Calu3 (cell line): ENCODE measurements around the gene F7. TPM values are rescaled to one million over a fixed set of nuclear protein-coding genes. Genes with fewer than 3 reads are reported as not detected.

Experiments used
- BruUV-seq: library from RNA; stranded (reverse); fragments of 400-500 nt; replicated peaks from 2 replicates; lab custom pipeline; 2021; lab: Mats Ljungman, UMichigan
- CTCF ChIA-PET: fragments of 300-600 bp; sonication (Branson Sonifier 250); formaldehyde crosslinking; loops from one replicate; lab custom pipeline; 2022; ENCODE audit warnings: antibody characterized with exemption; lab: Charles Lee
- DNase-seq: peaks from one replicate; pipeline ENCODE4 v3.0.0; 2022
- H3K27ac Mint-ChIP-seq: one replicate; pipeline ENCODE4 v1.8.0; 2022; ENCODE audit warnings: mixed read lengths; ENCODE audit not compliant: unreplicated experiment
- H3K27me3 Mint-ChIP-seq: one replicate; pipeline ENCODE4 v1.8.0; 2022; ENCODE audit warnings: mixed read lengths; ENCODE audit not compliant: unreplicated experiment
- H3K36me3 Mint-ChIP-seq: one replicate; pipeline ENCODE4 v1.8.0; 2022; ENCODE audit warnings: mild to moderate bottlenecking, moderate library complexity, mixed read lengths; ENCODE audit not compliant: insufficient read depth, unreplicated experiment
- H3K4me1 Mint-ChIP-seq: one replicate; pipeline ENCODE4 v1.8.0; 2022; ENCODE audit warnings: mild to moderate bottlenecking, low read depth, mixed read lengths; ENCODE audit not compliant: unreplicated experiment
- H3K4me3 Mint-ChIP-seq: one replicate; pipeline ENCODE4 v1.8.0; 2022; ENCODE audit warnings: mild to moderate bottlenecking, low read depth, moderate library complexity, mixed read lengths; ENCODE audit not compliant: unreplicated experiment
- H3K9me3 Mint-ChIP-seq: one replicate; pipeline ENCODE4 v1.8.0; 2022; ENCODE audit warnings: low read depth, mixed read lengths; ENCODE audit not compliant: unreplicated experiment
- intact Hi-C: fragments of 100-400 bp; cut with micrococcal nuclease; formaldehyde crosslinking; loops from one replicate; pipeline ENCODE4 v1.10.0; 2022; ENCODE audit not compliant: unreplicated experiment
- total RNA-seq: library from RNA; stranded (reverse); gene quantifications from 2 replicates; pipeline ENCODE4 v1.2.3, GENCODE V29; 2022
- TF ChIP-seq, protein P1 (sequence below): fragments of 200-600 bp; IDR thresholded peaks from one replicate; pipeline ENCODE4 v1.8.0; 2022; ENCODE audit warnings: antibody characterized with exemption; ENCODE audit not compliant: unreplicated experiment

F7 gene
- total RNA-seq, 1 experiment from 2014 or later = not detected

DNA sequence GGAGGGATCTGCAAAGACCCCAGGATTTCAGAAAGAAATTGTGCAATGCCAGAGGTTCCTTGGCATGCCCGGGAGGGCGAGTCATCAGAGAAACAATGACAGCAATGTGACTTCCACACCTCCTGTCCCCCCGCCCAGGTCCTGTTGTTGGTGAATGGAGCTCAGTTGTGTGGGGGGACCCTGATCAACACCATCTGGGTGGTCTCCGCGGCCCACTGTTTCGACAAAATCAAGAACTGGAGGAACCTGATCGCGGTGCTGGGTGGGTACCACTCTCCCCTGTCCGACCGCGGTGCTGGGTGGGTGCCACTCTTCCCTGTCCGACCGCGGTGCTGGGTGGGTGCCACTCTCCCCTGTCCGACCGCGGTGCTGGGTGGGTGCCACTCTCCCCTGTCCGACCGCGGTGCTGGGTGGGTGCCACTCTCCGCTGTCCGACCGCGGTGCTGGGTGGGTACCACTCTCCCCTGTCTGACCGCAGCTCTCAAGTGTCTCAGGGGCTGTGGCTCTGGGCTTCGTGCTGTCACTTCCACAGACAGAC is 11.8 kb downstream of the F7 start:
- Mint-ChIP-seq H3K27me3 (peaks cover 13% of the 10 kb centered on the region), H3K36me3 (no peaks in the 10 kb centered on the region), H3K9me3 (no peaks in the 10 kb centered on the region), H3K4me1 (no peaks in the 10 kb centered on the region), H3K4me3 (no peak overlapping the region), H3K27ac (no peak overlapping the region)
- BruUV-seq = no TSS peak
- CTCF ChIA-PET = no interaction called here
- TF ChIP-seq, protein P1, sequence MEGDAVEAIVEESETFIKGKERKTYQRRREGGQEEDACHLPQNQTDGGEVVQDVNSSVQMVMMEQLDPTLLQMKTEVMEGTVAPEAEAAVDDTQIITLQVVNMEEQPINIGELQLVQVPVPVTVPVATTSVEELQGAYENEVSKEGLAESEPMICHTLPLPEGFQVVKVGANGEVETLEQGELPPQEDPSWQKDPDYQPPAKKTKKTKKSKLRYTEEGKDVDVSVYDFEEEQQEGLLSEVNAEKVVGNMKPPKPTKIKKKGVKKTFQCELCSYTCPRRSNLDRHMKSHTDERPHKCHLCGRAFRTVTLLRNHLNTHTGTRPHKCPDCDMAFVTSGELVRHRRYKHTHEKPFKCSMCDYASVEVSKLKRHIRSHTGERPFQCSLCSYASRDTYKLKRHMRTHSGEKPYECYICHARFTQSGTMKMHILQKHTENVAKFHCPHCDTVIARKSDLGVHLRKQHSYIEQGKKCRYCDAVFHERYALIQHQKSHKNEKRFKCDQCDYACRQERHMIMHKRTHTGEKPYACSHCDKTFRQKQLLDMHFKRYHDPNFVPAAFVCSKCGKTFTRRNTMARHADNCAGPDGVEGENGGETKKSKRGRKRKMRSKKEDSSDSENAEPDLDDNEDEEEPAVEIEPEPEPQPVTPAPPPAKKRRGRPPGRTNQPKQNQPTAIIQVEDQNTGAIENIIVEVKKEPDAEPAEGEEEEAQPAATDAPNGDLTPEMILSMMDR = no peak
- DNase-seq = no peak
- intact Hi-C loops = no loop called here

DNA sequence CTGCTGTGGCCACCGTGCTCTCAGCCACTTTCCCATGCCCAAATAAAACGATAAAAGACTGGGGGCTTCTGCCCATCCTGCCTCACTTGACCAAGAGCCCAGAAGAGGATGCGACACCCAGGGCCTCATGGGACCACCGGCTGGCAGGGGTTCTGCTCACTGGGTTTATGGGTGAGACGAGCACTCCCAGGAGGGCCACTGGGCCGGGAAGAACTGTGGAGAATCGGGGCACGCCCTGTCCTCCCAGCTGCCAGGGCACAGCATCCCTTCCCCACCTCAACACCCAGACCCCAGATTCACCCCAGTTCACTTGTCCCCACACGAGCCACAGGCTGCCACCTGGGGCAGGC is 12.3 kb downstream of the F7 start:
- no peak overlapping the region for H3K27ac Mint-ChIP-seq
- no TSS peak for BruUV-seq
- H3K4me3 Mint-ChIP-seq = no peak overlapping the region
- CTCF ChIA-PET = no interaction called here
- H3K36me3 Mint-ChIP-seq = no peaks in the 10 kb centered on the region
- H3K27me3 Mint-ChIP-seq = peaks cover 13% of the 10 kb centered on the region
- TF ChIP-seq, protein P1 = no peak
- no peaks in the 10 kb centered on the region for H3K4me1 Mint-ChIP-seq
- intact Hi-C loops = no loop called here
- no peaks in the 10 kb centered on the region for H3K9me3 Mint-ChIP-seq
- no peak for DNase-seq

DNA sequence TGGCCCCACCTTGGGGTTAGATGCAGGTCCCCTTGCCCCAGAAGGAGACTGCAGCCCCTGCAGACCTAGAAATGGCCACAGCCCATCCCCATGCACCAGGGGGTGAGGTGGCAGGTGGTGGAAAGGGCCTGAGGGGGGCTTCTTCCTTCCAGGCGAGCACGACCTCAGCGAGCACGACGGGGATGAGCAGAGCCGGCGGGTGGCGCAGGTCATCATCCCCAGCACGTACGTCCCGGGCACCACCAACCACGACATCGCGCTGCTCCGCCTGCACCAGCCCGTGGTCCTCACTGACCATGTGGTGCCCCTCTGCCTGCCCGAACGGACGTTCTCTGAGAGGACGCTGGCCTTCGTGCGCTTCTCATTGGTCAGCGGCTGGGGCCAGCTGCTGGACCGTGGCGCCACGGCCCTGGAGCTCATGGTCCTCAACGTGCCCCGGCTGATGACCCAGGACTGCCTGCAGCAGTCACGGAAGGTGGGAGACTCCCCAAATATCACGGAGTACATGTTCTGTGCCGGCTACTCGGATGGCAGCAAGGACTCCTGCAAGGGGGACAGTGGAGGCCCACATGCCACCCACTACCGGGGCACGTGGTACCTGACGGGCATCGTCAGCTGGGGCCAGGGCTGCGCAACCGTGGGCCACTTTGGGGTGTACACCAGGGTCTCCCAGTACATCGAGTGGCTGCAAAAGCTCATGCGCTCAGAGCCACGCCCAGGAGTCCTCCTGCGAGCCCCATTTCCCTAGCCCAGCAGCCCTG is 12.8 kb downstream of the F7 start:
- CTCF ChIA-PET = no interaction called here
- intact Hi-C loops = no loop called here
- no TSS peak for BruUV-seq
- H3K9me3 Mint-ChIP-seq = no peaks in the 10 kb centered on the region
- no peaks in the 10 kb centered on the region for H3K36me3 Mint-ChIP-seq
- no peaks in the 10 kb centered on the region for H3K4me1 Mint-ChIP-seq
- DNase-seq = no peak
- H3K4me3 Mint-ChIP-seq = no peak overlapping the region
- TF ChIP-seq, protein P1 = no peak
- no peak overlapping the region for H3K27ac Mint-ChIP-seq
- H3K27me3 Mint-ChIP-seq = peaks cover 13% of the 10 kb centered on the region

DNA sequence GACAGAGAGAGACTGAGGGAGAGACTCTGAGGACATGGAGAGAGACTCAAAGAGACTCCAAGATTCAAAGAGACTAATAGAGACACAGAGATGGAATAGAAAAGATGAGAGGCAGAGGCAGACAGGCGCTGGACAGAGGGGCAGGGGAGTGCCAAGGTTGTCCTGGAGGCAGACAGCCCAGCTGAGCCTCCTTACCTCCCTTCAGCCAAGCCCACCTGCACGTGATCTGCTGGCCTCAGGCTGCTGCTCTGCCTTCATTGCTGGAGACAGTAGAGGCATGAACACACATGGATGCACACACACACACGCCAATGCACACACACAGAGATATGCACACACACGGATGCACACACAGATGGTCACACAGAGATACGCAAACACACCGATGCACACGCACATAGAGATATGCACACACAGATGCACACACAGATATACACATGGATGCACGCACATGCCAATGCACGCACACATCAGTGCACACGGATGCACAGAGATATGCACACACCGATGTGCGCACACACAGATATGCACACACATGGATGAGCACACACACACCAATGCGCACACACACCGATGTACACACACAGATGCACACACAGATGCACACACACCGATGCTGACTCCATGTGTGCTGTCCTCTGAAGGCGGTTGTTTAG is 13.7 kb downstream of the F7 start:
- no peaks in the 10 kb centered on the region for H3K9me3 Mint-ChIP-seq
- no peaks in the 10 kb centered on the region for H3K36me3 Mint-ChIP-seq
- H3K27me3 Mint-ChIP-seq = peaks cover 13% of the 10 kb centered on the region
- DNase-seq = no peak
- no peak overlapping the region for H3K4me3 Mint-ChIP-seq
- BruUV-seq = no TSS peak
- TF ChIP-seq, protein P1 = no peak
- no peaks in the 10 kb centered on the region for H3K4me1 Mint-ChIP-seq
- CTCF ChIA-PET = no interaction called here
- no peak overlapping the region for H3K27ac Mint-ChIP-seq
- intact Hi-C loops = no loop called here
